Measurements from ENCODE around the gene GPR62.

Gene GPR62

DNA sequence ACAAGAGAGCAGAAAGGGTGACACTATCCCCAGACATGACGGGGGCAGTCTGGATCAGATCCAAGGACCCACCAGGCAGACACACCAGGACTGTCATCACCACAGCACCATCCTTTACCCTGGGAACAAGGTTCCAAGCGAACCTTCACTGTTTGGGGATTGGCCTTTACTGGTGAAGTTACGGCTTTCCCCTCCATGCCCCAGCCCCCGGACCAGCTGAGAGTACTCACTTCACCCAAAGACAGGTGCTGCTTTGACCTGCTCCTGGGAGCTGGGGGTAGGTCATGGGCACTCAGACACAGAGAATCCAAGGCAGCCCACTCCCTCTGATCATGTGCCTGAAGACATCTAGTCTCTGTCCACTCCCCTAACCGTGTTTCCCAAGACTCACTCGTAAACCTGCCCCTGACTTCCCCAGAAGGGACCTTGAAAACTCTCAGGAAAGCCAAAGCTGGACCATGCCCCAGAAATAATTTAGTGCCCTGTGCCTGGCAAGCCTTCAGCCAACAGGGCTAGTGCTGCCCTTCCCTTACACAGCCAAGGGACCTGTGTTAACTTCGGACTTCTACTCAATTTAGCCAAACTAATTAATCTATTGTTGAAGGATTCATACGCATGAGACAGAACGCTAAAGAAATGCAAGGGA lies 16.3 kb upstream of the GPR62 start:
- DNase-seq: no peak

DNA sequence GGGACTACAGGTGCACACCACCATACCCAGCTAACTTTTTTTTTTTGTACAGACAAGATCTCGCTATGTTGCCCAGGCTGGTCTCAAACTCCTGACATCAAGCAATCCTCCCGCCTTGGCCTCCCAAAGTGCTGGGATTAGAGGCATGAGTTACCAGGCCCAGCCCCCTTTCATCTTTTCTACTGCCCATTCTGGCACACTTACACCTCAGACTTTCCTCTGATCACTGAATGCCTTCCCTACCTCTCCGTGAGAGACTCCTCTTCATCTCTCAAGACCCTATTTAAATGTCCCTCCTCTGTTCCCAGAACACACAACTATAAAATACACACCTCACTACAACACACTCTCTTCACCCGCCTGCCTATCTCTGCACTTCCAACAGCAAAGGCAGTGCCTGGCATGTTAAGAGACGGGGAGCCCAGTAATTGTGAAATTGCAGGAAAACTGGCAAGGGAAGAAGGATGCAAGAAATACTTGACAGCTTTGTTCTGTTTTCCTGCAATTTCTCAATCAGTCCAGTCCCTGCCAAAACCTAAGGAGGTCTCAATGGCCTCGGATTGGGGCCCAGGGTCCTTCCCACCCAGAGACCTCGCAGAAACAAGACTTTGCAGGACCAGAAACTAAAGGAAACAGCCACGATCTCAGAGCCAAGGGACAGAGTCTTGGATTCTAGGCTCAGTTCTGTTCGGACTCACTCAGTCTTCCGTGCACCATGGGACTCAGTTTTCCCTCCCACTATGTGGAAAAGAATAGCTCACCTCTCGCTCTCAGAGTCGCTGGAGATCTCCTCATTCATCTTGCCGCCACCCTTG lies 14.3 kb upstream of the GPR62 start:
- no peak for DNase-seq

DNA sequence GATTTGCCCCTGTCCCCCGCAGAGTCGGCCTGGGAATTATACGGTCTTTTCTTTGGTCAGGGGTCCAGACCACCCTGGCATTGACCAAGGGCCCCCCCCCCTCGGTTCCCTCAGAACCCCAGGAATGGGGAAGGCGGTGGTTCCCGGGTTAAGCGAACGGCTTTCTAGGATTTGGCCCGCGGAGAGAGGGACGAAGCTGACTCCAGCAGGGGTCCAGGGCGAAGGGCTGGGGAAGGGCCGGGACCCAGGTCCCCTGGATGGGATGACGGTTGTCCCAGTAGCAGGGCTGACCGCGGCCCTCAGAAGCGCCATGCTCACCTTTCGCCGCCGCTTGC lies 13.8 kb upstream of the GPR62 start:
- DNase-seq: no peak

DNA sequence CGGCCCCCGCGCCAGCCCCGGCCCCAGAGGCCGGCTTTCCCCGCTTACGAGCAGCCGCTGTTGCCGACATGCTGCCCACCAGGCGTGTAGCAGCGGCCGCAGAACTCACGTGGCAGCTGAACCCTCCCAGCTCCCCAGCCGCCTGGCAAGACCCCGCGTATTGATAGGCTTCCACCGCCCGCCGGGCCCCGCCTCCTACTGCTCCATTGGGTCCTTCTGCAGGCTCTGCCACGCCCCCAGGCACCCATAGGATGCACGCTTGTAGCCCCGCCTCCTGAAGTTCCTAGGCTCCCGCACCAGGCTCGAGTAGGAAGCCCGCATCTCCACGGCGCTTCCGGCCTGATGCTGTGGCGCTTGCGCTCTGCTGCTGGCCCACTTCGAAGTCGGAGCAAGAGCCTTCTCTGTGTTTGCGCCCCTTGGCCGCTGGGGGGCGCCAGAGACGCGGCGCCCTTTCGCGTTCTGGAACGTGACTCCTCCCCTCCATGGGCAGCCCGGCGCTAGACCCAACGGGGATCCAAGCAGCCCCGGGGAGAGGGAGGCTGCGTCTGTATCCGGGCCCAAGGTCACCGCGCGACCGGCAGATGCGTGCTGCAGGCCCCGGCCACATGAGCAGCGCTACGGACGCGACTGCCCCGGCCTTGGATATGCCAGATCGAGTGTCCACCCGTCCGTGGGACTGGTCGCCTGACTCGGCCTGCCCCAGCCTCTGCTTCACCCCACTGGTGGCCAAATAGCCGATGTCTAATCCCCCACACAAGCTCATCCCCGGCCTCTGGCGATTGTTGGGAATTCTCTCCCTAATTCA lies 13.2 kb upstream of the GPR62 start, which contains the start of the genes PARP3 and RRP9:
Gene PARP3, plus strand, starts transcription at position 566 of the 805 bp plus-strand sequence. CDS start 993 bp downstream, outside the sequence.
Gene RRP9, minus strand, starts transcription at position 107 of the 805 bp plus-strand sequence. Its CDS starts 37 bp downstream, at position 70.
- peak; percentile 99 to 100 (median 100) for DNase-seq

DNA sequence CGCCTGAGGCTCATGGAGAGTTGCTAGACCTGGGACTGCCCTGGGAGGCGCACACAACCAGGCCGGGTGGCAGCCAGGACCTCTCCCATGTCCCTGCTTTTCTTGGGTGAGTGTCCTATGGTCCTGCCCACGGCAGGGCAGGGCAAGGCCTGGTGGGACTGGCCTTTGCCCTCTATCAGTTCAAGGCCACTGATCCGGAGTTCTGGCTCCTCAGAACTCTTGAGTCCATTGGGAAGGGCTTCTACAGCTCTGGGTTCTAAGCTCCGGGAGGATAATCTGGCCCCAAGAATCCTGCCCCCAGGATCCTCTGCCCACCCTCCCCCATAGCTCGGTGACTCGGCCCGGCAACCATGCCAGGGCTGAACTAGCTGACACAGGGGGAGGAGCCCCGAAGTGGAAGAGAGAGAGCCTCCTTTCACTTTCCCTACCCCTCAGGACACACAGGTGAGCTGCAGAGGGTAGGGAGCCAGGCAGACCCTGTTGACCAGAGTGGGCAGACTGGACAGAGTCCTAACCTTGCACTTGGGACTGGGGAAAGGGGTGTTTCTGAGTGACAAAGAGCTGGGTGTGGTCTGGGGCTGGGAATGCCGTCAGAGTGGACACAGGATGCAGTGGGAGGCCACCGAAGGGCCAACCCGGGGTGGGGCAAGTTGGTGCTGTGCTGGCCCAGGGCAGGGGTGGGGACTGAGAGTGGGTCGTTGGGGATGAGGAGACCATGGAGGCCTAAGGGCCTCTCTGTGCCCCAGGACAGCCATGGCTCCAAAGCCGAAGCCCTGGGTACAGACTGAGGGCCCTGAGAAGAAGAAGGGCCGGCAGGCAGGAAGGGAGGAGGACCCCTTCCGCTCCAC lies 12.4 kb upstream of the GPR62 start:
- peak in 4 of 5 experiments; percentile 15 to 81 (median 28) for DNase-seq

DNA sequence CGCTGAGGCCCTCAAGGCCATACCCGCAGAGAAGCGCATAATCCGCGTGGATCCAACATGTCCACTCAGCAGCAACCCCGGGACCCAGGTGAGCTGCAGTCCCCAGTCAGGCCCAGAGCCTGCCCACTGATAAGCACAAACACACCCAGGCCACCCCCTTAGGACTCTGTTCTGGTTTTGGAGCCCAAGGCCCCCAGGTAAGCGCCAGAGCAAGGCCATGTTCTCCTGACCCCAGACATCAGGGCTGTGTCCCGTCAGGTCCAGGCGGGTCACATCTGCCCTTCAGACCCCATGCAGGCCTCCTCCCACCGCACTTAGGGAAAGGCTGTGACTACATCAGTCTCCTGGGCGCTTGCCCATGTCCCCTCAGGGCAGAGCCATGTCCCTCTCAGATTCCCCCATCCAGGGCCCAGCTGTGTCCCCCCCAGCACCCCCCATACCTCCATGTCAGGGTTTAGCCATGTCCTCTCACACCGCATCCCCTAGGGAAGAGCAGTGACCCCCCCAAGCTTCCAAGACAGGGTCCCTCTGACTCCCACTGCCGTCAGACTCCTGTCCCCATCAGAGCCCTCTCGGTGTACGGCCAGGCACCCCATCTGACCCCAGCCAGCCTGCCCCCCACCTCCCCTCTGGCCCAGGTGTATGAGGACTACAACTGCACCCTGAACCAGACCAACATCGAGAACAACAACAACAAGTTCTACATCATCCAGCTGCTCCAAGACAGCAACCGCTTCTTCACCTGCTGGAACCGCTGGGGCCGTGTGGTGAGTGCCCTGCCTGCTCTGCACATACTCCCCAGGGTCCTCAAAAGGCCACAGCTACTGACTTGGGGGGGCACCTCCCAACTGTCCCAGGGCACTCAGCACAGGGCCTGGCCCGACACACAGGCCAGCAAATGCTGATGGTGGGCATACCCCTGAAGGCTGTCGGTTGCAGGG lies 11.5 kb upstream of the GPR62 start:
- DNase-seq: no peak

DNA sequence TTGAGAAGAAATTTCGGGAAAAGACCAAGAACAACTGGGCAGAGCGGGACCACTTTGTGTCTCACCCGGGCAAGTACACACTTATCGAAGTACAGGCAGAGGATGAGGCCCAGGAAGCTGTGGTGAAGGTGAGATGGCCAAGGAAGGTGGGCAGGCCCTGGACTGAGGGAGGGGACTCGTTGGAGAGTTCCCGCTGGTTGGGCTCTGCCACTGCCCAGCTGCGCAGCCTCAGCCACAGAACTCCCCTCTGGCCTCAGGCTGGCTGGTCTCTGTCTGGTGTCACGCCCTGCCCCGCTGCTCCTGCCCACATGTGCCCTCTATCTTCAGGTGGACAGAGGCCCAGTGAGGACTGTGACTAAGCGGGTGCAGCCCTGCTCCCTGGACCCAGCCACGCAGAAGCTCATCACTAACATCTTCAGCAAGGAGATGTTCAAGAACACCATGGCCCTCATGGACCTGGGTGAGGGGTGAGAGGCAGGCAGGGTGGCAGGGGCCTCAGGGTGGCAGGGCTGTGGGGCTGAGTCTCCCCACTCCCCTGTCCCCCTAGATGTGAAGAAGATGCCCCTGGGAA lies 10.6 kb upstream of the GPR62 start:
- DNase-seq: no peak

DNA sequence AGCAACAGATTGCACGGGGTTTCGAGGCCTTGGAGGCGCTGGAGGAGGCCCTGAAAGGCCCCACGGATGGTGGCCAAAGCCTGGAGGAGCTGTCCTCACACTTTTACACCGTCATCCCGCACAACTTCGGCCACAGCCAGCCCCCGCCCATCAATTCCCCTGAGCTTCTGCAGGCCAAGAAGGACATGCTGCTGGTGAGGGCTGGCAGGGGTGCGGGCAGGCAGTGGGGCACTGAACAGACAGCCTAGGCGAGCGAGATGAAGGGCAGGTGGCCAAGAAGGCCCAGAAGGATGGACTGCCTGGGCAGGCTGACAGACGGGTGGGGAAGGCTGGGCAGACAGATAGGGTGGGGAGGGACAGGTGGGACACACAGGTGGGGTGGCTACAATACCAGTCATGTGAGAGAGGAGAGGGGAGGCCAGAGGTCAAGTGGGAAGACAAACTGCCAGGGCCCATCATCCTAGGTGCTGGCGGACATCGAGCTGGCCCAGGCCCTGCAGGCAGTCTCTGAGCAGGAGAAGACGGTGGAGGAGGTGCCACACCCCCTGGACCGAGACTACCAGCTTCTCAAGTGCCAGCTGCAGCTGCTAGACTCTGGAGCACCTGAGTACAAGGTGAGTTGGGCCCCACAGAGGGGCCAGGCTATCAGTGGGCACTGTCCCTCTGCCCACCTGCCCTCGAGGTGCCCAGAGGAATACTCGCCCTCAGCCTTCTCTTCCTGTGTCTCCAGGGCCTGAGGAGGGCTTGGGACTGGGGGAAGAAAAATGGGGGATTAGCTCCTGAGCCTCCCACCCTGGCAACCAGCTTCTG lies 9.9 kb upstream of the GPR62 start:
- DNase-seq: no peak

DNA sequence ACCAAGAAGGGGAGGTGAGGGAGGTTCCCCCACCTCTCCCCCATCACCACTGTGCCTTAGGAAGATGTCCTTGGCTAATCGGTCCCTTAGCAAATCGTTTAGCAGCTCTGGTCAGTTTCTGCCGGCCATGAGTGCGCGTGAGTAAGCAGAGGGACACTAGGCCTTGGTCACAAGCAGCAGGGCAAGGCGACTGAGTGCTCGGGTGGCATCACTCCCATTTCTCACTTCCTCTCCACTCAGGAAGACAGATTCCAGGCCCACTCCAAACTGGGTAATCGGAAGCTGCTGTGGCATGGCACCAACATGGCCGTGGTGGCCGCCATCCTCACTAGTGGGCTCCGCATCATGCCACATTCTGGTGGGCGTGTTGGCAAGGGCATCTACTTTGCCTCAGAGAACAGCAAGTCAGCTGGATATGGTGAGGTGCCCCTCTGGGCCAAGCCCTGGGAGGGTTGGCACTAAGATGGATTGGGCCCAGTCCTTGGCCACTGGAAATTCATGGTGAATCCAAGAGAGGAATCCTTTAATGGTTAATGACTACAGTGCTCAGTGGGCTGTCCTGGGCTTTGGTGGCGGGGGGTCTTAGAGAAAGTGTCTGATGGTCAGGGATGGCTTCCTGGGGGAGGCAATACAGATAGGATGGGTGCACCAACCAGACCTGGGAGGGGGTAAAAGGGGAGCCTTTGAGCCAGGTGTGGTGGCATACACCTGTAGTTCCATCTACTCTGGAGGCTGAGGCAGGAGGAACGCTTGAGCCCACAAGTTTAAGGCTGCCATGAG lies 9.1 kb upstream of the GPR62 start:
- no peak for DNase-seq

DNA sequence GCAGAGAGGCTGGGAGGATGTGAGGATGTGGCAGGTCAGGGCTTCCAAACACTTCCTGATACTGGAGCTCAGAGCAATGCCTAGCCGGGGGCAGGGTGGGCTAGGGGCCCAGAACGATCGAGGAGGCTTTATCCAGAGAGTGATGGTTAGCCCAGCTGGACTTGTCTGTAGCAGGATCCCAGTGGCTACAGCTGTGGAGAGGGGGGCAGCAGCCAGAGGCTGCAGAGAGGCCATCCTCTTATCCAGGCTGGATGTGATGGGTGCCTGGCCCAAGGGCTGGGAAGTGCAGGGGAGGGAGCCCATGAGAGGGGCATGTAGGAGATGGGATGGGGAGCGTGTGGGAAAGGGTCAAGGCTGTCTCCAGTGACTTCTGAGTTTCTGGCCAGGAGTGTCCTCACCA lies 8.4 kb upstream of the GPR62 start:
- DNase-seq: no peak

DNA sequence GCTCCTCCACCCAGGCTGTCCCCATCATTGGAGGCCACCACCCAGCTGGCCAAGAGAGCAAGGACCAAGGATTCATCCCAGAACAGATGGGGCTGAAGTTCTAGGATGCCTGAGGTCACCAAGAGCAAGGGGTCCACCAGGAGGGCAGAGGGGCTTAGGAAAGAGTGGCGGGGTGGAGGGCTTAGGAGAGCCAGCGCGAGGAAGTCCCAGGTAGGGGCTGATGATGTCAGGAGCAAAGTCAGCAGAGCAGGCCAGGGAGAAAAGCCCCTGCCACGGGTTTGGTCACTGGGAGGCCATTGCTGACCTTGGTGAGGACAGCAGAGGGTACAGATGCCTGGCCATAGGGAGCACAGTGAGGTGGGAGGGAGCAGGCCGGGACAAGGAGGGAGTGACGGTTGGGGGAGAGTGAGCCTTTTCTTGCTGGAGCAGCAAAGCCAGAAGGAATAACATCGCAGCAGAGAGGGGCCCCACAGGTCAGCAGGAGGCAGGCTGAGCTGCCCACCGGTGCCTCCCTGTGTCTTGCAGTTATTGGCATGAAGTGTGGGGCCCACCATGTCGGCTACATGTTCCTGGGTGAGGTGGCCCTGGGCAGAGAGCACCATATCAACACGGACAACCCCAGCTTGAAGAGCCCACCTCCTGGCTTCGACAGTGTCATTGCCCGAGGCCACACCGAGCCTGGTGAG lies 7.8 kb upstream of the GPR62 start:
- no peak for DNase-seq

DNA sequence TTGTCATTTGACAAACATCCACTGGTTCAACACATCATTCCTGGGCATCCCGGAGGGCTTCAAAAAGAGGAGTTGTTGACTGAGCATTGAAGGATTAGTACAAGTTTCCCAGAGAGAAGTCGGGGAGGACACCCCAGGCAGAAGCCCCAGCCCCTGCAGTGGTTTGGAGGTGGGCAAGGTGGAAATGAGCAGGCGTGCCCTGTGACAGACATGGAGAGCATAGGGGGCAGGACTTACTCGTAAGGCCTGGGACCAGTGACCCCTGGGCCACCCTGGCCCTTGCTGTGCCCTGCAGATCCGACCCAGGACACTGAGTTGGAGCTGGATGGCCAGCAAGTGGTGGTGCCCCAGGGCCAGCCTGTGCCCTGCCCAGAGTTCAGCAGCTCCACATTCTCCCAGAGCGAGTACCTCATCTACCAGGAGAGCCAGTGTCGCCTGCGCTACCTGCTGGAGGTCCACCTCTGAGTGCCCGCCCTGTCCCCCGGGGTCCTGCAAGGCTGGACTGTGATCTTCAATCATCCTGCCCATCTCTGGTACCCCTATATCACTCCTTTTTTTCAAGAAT lies 7.1 kb upstream of the GPR62 start:
- DNase-seq: no peak

DNA sequence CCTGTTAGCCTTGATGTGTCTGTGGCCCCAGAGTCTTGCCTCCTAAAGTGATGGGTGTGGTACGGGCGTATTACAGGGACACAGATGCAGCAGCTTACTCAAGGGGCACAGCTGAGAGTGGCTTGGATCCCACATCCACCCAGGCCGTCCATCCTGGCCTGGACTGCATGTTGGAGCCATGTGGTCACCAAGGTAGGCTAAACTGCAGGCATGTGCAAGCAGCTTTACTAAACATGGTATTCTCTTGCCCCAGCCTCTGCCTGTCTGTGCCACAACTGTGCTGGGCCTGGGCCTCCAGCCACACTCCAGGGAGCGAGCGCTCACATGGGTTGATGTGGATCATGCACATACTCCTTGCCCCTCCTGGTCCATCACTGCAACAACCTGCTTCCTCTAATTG lies 6.1 kb upstream of the GPR62 start:
- DNase-seq: no peak

DNA sequence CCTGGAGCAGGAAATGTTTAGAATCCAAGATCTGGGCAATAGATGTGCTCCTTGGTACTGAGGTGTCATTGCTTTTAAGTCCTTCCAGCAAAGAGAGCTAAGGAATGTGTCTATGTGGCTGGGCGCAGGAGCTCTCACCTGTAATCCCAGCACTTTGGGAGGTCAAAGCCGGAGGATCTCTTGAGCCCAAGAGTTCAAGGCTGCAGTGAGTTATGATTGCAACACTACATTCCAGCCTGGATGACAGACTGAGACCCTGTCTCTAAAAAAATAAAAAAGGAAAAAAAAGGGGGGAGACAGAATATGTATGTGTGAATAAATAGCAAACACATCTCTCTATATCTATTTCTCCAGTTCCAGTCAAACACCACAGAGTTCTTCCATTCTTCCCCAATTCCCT lies 4.3 kb upstream of the GPR62 start:
- no peak for DNase-seq

DNA sequence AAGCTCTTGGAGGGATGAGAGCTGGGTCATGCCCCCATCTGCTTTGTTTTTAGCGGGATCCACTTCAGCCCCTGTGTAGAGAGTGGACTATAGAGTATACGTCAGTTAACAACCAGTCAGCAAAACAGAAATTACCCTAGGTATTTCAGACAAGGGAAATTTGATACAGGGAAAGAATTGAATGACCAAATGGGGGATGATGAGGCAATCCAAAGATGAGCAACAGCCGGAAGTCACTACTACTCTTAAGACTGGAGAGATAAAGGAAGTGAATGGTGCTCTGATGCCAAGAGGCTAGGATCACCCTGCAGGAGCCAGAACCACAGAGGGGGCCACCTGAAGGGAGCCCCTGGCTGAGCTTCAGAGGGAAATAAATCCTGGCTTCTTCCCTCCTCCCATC lies 1.7 kb upstream of the GPR62 start:
- DNase-seq: no peak

DNA sequence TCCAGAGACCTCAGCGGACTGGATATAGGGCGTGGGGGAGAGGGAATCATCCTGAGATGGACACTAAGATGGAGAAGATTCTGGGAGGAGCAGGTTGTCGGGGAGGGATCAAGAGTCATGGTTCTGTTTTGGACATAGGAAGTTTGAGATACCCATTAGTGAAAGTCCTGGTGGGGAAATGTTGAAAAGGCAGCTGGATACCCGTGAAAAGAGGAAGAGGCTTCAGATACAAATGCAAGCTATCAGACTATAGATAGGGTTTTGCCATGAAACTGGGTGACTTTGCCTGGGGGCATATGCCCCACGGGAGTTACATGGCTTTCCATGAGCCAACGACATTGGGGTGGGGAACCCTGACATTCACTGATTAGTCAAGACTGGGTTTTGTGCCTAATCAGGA lies 1.1 kb upstream of the GPR62 start:
- no peak for DNase-seq

DNA sequence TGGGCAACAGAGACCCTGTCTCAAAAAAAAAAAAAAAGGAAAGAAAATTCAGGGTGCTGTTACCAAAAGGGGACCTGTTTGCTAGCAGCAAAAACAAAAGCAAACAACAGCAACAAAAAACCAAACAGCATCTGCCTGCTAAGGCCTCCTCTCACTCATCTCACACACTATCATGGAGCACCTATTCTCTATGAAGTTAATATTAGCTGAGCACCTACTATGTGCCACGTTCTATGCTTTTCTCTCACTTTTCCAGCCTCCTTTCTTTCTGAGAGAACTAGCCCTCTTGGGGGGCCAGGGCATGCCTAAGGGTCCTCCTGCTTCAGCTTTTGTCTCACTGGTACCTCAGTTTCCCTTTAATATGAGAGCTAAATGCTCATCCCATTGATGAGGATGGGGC lies 468 bp upstream of the GPR62 start:
- no peak for DNase-seq
